CMK (cell line): ENCODE results near the gene TNFSF13B.
A peak's percentile ranks its signal among the peaks of the same experiment; 100 is the strongest.
"Not testable (repeated sequence)": the region's sequence is repeated elsewhere in the genome, so short reads cannot be mapped to it uniquely, and the experiment has no call there.

Experiments
- DNase-seq: peaks from one replicate; pipeline ENCODE4 v3.0.0-alpha.2; 2010; ENCODE audit warnings: low read depth

TNFSF13B gene

GRCh38 chr13:108281901-108282300 lies 12.4 kb downstream of the TNFSF13B start:
- DNase-seq: no peak

GRCh38 chr13:108283110-108283509 lies 13.6 kb downstream of the TNFSF13B start:
- no peak for DNase-seq

GRCh38 chr13:108288741-108289140 lies 19.2 kb downstream of the TNFSF13B start:
- DNase-seq: no peak

GRCh38 chr13:108289819-108290218 lies 20.3 kb downstream of the TNFSF13B start:
- DNase-seq: no peak

- no peak for DNase-seq
These were observed 27.6 kb downstream of the TNFSF13B start for GRCh38 chr13:108297114-108297513.

- no peak for DNase-seq
These were observed 32.8 kb downstream of the TNFSF13B start for GRCh38 chr13:108302279-108302678.

GRCh38 chr13:108304170-108305016 lies 34.9 kb downstream of the TNFSF13B start:
- DNase-seq: no peak

GRCh38 chr13:108305655-108306054 lies 36.1 kb downstream of the TNFSF13B start:
- no peak for DNase-seq

GRCh38 chr13:108306860-108307259 lies 37.3 kb downstream of the TNFSF13B start:
- no peak for DNase-seq

- DNase-seq: not testable (repeated sequence)
These were observed 42.1 kb downstream of the TNFSF13B start for GRCh38 chr13:108311596-108311995.

- no peak for DNase-seq
These were observed 43.9 kb downstream of the TNFSF13B start for GRCh38 chr13:108313382-108313781.

GRCh38 chr13:108315273-108315672 lies 45.8 kb downstream of the TNFSF13B start:
- DNase-seq: no peak

- no peak for DNase-seq
These were observed 46.5 kb downstream of the TNFSF13B start for GRCh38 chr13:108315991-108316390.

GRCh38 chr13:108316413-108316812 lies 46.9 kb downstream of the TNFSF13B start:
- DNase-seq: no peak

- DNase-seq: peak; percentile 15
These were observed 52.8 kb downstream of the TNFSF13B start for GRCh38 chr13:108322206-108322824.

- DNase-seq: no peak
These were observed 53.5 kb downstream of the TNFSF13B start for GRCh38 chr13:108323031-108323430.

- no peak for DNase-seq
These were observed 56.3 kb downstream of the TNFSF13B start for GRCh38 chr13:108325863-108326262.

- no peak for DNase-seq
These were observed 56.8 kb downstream of the TNFSF13B start for GRCh38 chr13:108326309-108326708.

- DNase-seq: no peak
These were observed 59.3 kb downstream of the TNFSF13B start for GRCh38 chr13:108328848-108329247.

GRCh38 chr13:108332791-108333190 lies 63.3 kb downstream of the TNFSF13B start:
- no peak for DNase-seq

GRCh38 chr13:108342369-108343289 lies 73.1 kb downstream of the TNFSF13B start:
- DNase-seq: no peak

- no peak for DNase-seq
These were observed 75.5 kb downstream of the TNFSF13B start for GRCh38 chr13:108345016-108345415.
